ENCODE results near the gene EPB41L1. TPM values are rescaled to one million over a fixed set of nuclear protein-coding genes. Genes with fewer than 3 reads are reported as not detected.
A peak's percentile ranks its signal among the peaks of the same experiment; 100 is the strongest.

The EPB41L1 gene
- polyA plus RNA-seq, 3 donors, result 0.05 TPM; not detected in 2

DNA sequence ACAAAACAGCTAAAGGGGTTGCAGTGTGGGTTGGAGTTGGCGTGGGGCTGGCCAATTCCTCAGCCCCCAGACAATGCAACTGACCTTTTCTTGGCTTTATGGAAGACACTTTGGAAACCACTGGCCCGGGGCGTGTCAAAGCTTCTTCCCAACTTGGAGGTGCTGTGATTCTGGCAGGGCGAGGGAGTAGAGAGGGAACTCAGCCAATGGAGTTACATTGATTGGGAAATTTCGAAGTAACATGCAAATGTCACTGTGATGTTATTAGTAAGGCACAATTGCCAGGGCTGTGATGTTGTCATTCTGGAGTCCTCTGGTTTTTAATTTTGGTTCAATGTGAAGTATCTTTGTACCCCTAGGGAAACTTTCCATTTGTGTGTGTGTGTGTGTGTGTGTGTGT is 41.5 kb upstream of the EPB41L1 start:
- peak in 1 of 3 donors; percentile 16 for DNase-seq
- H3K36me3 ChIP-seq (replicated peaks in 1 of 2; ENCODE audit: control insufficient read depth in 1 of 2, insufficient read depth in 2 of 2, low read length in 2 of 2), result no peaks in the 10 kb centered on the region
- TF ChIP-seq, protein P1, sequence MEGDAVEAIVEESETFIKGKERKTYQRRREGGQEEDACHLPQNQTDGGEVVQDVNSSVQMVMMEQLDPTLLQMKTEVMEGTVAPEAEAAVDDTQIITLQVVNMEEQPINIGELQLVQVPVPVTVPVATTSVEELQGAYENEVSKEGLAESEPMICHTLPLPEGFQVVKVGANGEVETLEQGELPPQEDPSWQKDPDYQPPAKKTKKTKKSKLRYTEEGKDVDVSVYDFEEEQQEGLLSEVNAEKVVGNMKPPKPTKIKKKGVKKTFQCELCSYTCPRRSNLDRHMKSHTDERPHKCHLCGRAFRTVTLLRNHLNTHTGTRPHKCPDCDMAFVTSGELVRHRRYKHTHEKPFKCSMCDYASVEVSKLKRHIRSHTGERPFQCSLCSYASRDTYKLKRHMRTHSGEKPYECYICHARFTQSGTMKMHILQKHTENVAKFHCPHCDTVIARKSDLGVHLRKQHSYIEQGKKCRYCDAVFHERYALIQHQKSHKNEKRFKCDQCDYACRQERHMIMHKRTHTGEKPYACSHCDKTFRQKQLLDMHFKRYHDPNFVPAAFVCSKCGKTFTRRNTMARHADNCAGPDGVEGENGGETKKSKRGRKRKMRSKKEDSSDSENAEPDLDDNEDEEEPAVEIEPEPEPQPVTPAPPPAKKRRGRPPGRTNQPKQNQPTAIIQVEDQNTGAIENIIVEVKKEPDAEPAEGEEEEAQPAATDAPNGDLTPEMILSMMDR (IDR thresholded peaks at IDR 0.05), result no peak
- peaks cover 44% of the 10 kb centered on the region for H3K4me1 Mint-ChIP-seq
- no peaks in the 10 kb centered on the region for H3K9me3 ChIP-seq (replicated peaks in 1 of 2; ENCODE audit: control insufficient read depth in 1 of 2, insufficient read depth in 1 of 2, low read length in 2 of 2)
- H3K79me2 ChIP-seq (ENCODE audit: insufficient read depth, low read length), result no peaks in the 10 kb centered on the region
- no peak overlapping the region for H3K9ac ChIP-seq (ENCODE audit: insufficient read depth, low read length, poor library complexity, severe bottlenecking)
- H3K27me3 Mint-ChIP-seq (ENCODE audit: low read depth in 3 of 3), result peaks cover 0 to 7% (median 2%) of the 10 kb centered on the region in 3 donors
- peaks cover 30 to 32% of the 10 kb centered on the region in 2 donors for H3K4me1 ChIP-seq (ENCODE audit: control insufficient read depth in 1 of 2, insufficient read depth in 2 of 2, low read length in 2 of 2)
- H4K20me1 ChIP-seq (ENCODE audit: insufficient read depth, low read length), result no peaks in the 10 kb centered on the region
- no peak overlapping the region for H2AFZ ChIP-seq (ENCODE audit: insufficient read depth, low read depth, low read length, poor library complexity, severe bottlenecking)
- H3K9me3 Mint-ChIP-seq, result no peaks in the 10 kb centered on the region
- no peaks in the 10 kb centered on the region for H3K36me3 Mint-ChIP-seq
- no peak overlapping the region for H3K4me2 ChIP-seq (replicated peaks; ENCODE audit: extremely low read depth, low read length, poor library complexity, severe bottlenecking)
- no peaks in the 10 kb centered on the region for H3K27me3 ChIP-seq (ENCODE audit: control insufficient read depth in 2 of 2, insufficient read depth in 2 of 2, low read length in 2 of 2)
- no peak overlapping the region for H3K4me3 Mint-ChIP-seq
- peak overlapping the region in 2 of 7 donors; percentile 21 to 42 for H3K27ac Mint-ChIP-seq
- intact Hi-C loops (cut with micrococcal nuclease), result no loop called here
- WGBS (ENCODE audit: insufficient coverage), result 91% methylated on average over 5 of the region's 5 CpGs
- no peak overlapping the region for H3K27ac ChIP-seq (ENCODE audit: low read depth in 1 of 2, low read length in 2 of 2)
- no peak overlapping the region for H3K4me3 ChIP-seq (replicated peaks in 1 of 3; ENCODE audit: low read depth in 2 of 3, low read length in 3 of 3)

DNA sequence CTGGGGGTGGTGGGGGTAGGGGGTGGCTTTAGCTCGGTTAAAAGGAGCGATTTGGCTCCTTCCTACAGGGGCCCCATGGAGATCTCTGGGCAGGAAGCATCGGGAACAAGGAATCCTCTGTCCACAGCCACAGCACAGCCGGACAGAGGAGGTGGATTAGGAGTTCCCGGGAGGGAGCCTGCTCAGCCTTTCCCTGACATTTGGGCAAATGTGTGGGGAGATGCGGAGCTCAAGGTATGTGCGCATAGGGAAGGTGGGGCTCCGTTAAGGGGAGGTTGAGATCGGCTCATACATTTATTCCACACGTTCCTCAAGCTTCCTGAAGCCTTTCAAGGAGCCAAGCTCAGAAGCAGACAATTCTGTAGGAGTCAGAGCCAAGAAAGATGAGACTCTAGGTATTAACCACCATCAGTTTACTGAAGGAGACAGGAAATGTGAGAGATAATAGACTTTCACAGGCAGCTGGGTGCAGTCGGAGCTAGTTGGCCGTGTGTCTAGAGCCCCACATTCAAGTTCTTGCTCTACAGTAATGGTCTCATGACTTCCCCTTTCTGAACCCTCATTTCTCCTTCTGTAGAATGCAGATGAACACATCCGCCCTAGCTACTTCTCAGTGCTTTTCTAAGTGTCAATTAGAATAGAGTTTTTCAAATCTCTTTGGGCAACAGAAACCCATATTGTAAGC is 40.8 kb upstream of the EPB41L1 start:
- Histone ChIP-seq H3K4me1 (ENCODE audit: control insufficient read depth in 1 of 2, insufficient read depth in 2 of 2, low read length in 2 of 2) (peaks cover 30 to 32% of the 10 kb centered on the region in 2 donors), H3K9me3 (replicated peaks in 1 of 2; ENCODE audit: control insufficient read depth in 1 of 2, insufficient read depth in 1 of 2, low read length in 2 of 2) (no peaks in the 10 kb centered on the region), H3K27me3 (ENCODE audit: control insufficient read depth in 2 of 2, insufficient read depth in 2 of 2, low read length in 2 of 2) (no peaks in the 10 kb centered on the region), H3K36me3 (replicated peaks in 1 of 2; ENCODE audit: control insufficient read depth in 1 of 2, insufficient read depth in 2 of 2, low read length in 2 of 2) (no peaks in the 10 kb centered on the region), H4K20me1 (ENCODE audit: insufficient read depth, low read length) (no peaks in the 10 kb centered on the region), H2AFZ (ENCODE audit: insufficient read depth, low read depth, low read length, poor library complexity, severe bottlenecking) (peak overlapping the region; percentile 53), H3K27ac (ENCODE audit: low read depth in 1 of 2, low read length in 2 of 2) (no peak overlapping the region), H3K79me2 (ENCODE audit: insufficient read depth, low read length) (no peaks in the 10 kb centered on the region), H3K4me2 (replicated peaks; ENCODE audit: extremely low read depth, low read length, poor library complexity, severe bottlenecking) (peak overlapping the region; percentile 23), H3K9ac (ENCODE audit: insufficient read depth, low read length, poor library complexity, severe bottlenecking) (no peak overlapping the region), H3K4me3 (replicated peaks in 1 of 3; ENCODE audit: low read depth in 2 of 3, low read length in 3 of 3) (peak overlapping the region in 1 of 3 experiments; percentile 14)
- TF ChIP-seq, protein P1 (IDR thresholded peaks at IDR 0.05), result no peak
- H3K4me3 Mint-ChIP-seq, result peak overlapping the region; percentile 24 to 31
- intact Hi-C loops (cut with micrococcal nuclease), result no loop called here
- H3K9me3 Mint-ChIP-seq, result no peaks in the 10 kb centered on the region
- 36% methylated on average over 5 of the region's 13 CpGs for WGBS (ENCODE audit: insufficient coverage)
- no peaks in the 10 kb centered on the region for H3K36me3 Mint-ChIP-seq
- H3K27ac Mint-ChIP-seq, result peak overlapping the region in 5 of 7 donors; percentile 18 to 73 (median 42)
- peak; percentile 58 to 72 (median 70) for DNase-seq
- peaks cover 44% of the 10 kb centered on the region for H3K4me1 Mint-ChIP-seq
- H3K27me3 Mint-ChIP-seq (ENCODE audit: low read depth in 3 of 3), result peaks cover 0 to 7% (median 2%) of the 10 kb centered on the region in 3 donors

Measured in CD14-positive monocyte (primary cell).